ENCODE data around the gene SMTN. TPM values are rescaled to one million over a fixed set of nuclear protein-coding genes. Genes with fewer than 3 reads are reported as not detected.
A peak's percentile ranks its signal among the peaks of the same experiment; 100 is the strongest.

The SMTN gene
- total and polyA plus RNA-seq, 7 experiments from 2014 or later, result 1.1 to 14.9 (median 4.4) TPM

- peaks cover 0 to 29% (median 4%) of the 10 kb centered on the region in 11 donors for H3K9me3 Mint-ChIP-seq
- H3K9me3 ChIP-seq (ENCODE audit: control insufficient read depth in 2 of 3, low read length in 3 of 3), result no peaks in the 10 kb centered on the region
- no peak overlapping the region for H3K4me3 Mint-ChIP-seq
- intact Hi-C loops (cut with micrococcal nuclease), result loop anchor here (1.0 to 5.0 kb wide), 5 partner anchors 42 to 515 kb away; partner anchors contain the start of gene SELENOM (in 1 of the 2)
- no peak overlapping the region for H3K27ac Mint-ChIP-seq
- H3K27me3 Mint-ChIP-seq, result peaks cover 0 to 13% (median 4%) of the 10 kb centered on the region in 5 donors
- POLR2A ChIA-PET, result interaction anchor here (1.1 kb wide), 1 partner anchor 9 kb away, joined by 3 read pairs; the partner anchor contains the start of gene PLA2G3
- no peaks in the 10 kb centered on the region for H3K36me3 ChIP-seq (ENCODE audit: control insufficient read depth in 2 of 3, insufficient read depth in 3 of 3, low read length in 3 of 3)
- H3K36me3 Mint-ChIP-seq, result no peaks in the 10 kb centered on the region
- no peak overlapping the region for H3K4me3 ChIP-seq (ENCODE audit: low read length)
- CTCF ChIA-PET, result interaction anchor here (1.1 to 1.3 kb wide), 2 partner anchors 65 to 83 kb away, joined by 4 to 5 read pairs; no protein-coding TSS in a partner anchor
- peaks cover 0 to 7% (median 0%) of the 10 kb centered on the region in 7 donors for H3K4me1 Mint-ChIP-seq
- H3K4me1 ChIP-seq (ENCODE audit: control insufficient read depth in 2 of 2, insufficient read depth in 2 of 2, low read length in 2 of 2), result no peaks in the 10 kb centered on the region
- no peaks in the 10 kb centered on the region for H3K27me3 ChIP-seq (ENCODE audit: control insufficient read depth in 2 of 2, insufficient read depth in 2 of 2, low read length in 2 of 2)
- ATAC-seq (peak; percentile 61), DNase-seq (peak in 6 of 9 donors; percentile 4 to 30 (median 20))
- no peak overlapping the region for H3K27ac ChIP-seq (ENCODE audit: low read depth, low read length)
Measured at GRCh38 chr22:31148953-31149627, 68.0 kb downstream of the SMTN start.

GRCh38 chr22:31150615-31151014 lies 69.5 kb downstream of the SMTN start:
- ChIA-PET POLR2A (interaction anchor here (1.3 kb wide), 1 partner anchor 9 kb away, joined by 3 read pairs; no protein-coding TSS in a partner anchor), CTCF (no interaction called here)
- H3K27ac ChIP-seq (ENCODE audit: low read depth, low read length), result no peak overlapping the region
- DNase-seq (no peak), ATAC-seq (no peak)
- no peaks in the 10 kb centered on the region for H3K4me1 ChIP-seq (ENCODE audit: control insufficient read depth in 2 of 2, insufficient read depth in 2 of 2, low read length in 2 of 2)
- H3K27ac Mint-ChIP-seq, result no peak overlapping the region
- no peaks in the 10 kb centered on the region for H3K9me3 ChIP-seq (ENCODE audit: control insufficient read depth in 2 of 3, low read length in 3 of 3)
- peaks cover 0 to 13% (median 4%) of the 10 kb centered on the region in 5 donors for H3K27me3 Mint-ChIP-seq
- intact Hi-C loops (cut with micrococcal nuclease), result no loop called here
- H3K9me3 Mint-ChIP-seq, result peaks cover 0 to 16% (median 0%) of the 10 kb centered on the region in 11 donors
- H3K36me3 ChIP-seq (ENCODE audit: control insufficient read depth in 2 of 3, insufficient read depth in 3 of 3, low read length in 3 of 3), result no peaks in the 10 kb centered on the region
- no peak overlapping the region for H3K4me3 Mint-ChIP-seq
- peaks cover 0 to 4% (median 0%) of the 10 kb centered on the region in 7 donors for H3K4me1 Mint-ChIP-seq
- H3K27me3 ChIP-seq (ENCODE audit: control insufficient read depth in 2 of 2, insufficient read depth in 2 of 2, low read length in 2 of 2), result no peaks in the 10 kb centered on the region
- H3K4me3 ChIP-seq (ENCODE audit: low read length), result no peak overlapping the region
- H3K36me3 Mint-ChIP-seq, result no peaks in the 10 kb centered on the region

- H3K9me3 Mint-ChIP-seq, result peaks cover 0 to 10% (median 0%) of the 10 kb centered on the region in 11 donors
- H3K27ac Mint-ChIP-seq, result no peak overlapping the region
- H3K36me3 Mint-ChIP-seq, result no peaks in the 10 kb centered on the region
- no peak overlapping the region for H3K4me3 ChIP-seq (ENCODE audit: low read length)
- no peaks in the 10 kb centered on the region for H3K4me1 ChIP-seq (ENCODE audit: control insufficient read depth in 2 of 2, insufficient read depth in 2 of 2, low read length in 2 of 2)
- no peaks in the 10 kb centered on the region for H3K9me3 ChIP-seq (ENCODE audit: control insufficient read depth in 2 of 3, low read length in 3 of 3)
- CTCF ChIA-PET, result no interaction called here
- H3K27me3 Mint-ChIP-seq, result peaks cover 0 to 13% (median 4%) of the 10 kb centered on the region in 5 donors
- no peak overlapping the region for H3K27ac ChIP-seq (ENCODE audit: low read depth, low read length)
- no peak for DNase-seq
- POLR2A ChIA-PET, result no interaction called here
- no peaks in the 10 kb centered on the region for H3K27me3 ChIP-seq (ENCODE audit: control insufficient read depth in 2 of 2, insufficient read depth in 2 of 2, low read length in 2 of 2)
- peaks cover 0 to 4% (median 0%) of the 10 kb centered on the region in 7 donors for H3K4me1 Mint-ChIP-seq
- ATAC-seq, result no peak
- H3K36me3 ChIP-seq (ENCODE audit: control insufficient read depth in 2 of 3, insufficient read depth in 3 of 3, low read length in 3 of 3), result no peaks in the 10 kb centered on the region
- intact Hi-C loops (cut with micrococcal nuclease), result no loop called here
- no peak overlapping the region for H3K4me3 Mint-ChIP-seq
Measured at GRCh38 chr22:31151872-31152271, 70.8 kb downstream of the SMTN start.

GRCh38 chr22:31153357-31153756 lies 72.2 kb downstream of the SMTN start:
- intact Hi-C loops (cut with micrococcal nuclease), result no loop called here
- ChIA-PET POLR2A (no interaction called here), CTCF (no interaction called here)
- H3K36me3 ChIP-seq (ENCODE audit: control insufficient read depth in 2 of 3, insufficient read depth in 3 of 3, low read length in 3 of 3), result no peaks in the 10 kb centered on the region
- Mint-ChIP-seq H3K36me3 (no peaks in the 10 kb centered on the region), H3K4me3 (no peak overlapping the region), H3K4me1 (peaks cover 0 to 4% (median 0%) of the 10 kb centered on the region in 7 donors), H3K9me3 (no peaks in the 10 kb centered on the region), H3K27me3 (peaks cover 0 to 17% (median 4%) of the 10 kb centered on the region in 5 donors), H3K27ac (peak overlapping the region in 1 of 9 donors; percentile 46)
- no peaks in the 10 kb centered on the region for H3K27me3 ChIP-seq (ENCODE audit: control insufficient read depth in 2 of 2, insufficient read depth in 2 of 2, low read length in 2 of 2)
- no peak overlapping the region for H3K4me3 ChIP-seq (ENCODE audit: low read length)
- DNase-seq (no peak), ATAC-seq (no peak)
- no peak overlapping the region for H3K27ac ChIP-seq (ENCODE audit: low read depth, low read length)
- H3K9me3 ChIP-seq (ENCODE audit: control insufficient read depth in 2 of 3, low read length in 3 of 3), result no peaks in the 10 kb centered on the region
- H3K4me1 ChIP-seq (ENCODE audit: control insufficient read depth in 2 of 2, insufficient read depth in 2 of 2, low read length in 2 of 2), result no peaks in the 10 kb centered on the region

Other genes starting within 250 kb of the SMTN start
- gene MORC2, start 112.5 kb upstream of the SMTN start, total RNA-seq, result 10 to 100 TPM; 34.8 to 66.9 (median 46.5) TPM
- 10 to 100 TPM; 12.8 to 25.6 TPM for gene MORC2, start 112.5 kb upstream of the SMTN start, polyA plus RNA-seq
- 100 to 1,000 TPM in 3 of 5 experiments, 10 to 100 TPM in 2; 82.7 to 159 (median 113) TPM for gene TUG1, start 112.1 kb upstream of the SMTN start, total RNA-seq
- 10 to 100 TPM; 24.0 to 33.3 TPM for gene TUG1, start 112.1 kb upstream of the SMTN start, polyA plus RNA-seq
- 10 to 100 TPM in 4 of 5 experiments, 1 to 10 TPM in 1; 9.1 to 71.5 (median 68.6) TPM for gene SELENOM, start 26.2 kb downstream of the SMTN start, total RNA-seq
- gene SELENOM, start 26.2 kb downstream of the SMTN start, polyA plus RNA-seq, result 100 to 1,000 TPM; 129 to 175 TPM
- under 1 TPM in 4 of 5 experiments, not detected in 1; 0.24 to 0.81 (median 0.51) TPM for gene INPP5J, start 41.6 kb downstream of the SMTN start, total RNA-seq
- not detected for gene INPP5J, start 41.6 kb downstream of the SMTN start, polyA plus RNA-seq
- not detected for gene PLA2G3, start 59.2 kb downstream of the SMTN start, total RNA-seq
- not detected for gene PLA2G3, start 59.2 kb downstream of the SMTN start, polyA plus RNA-seq
- gene RNF185, start 78.9 kb downstream of the SMTN start, total RNA-seq, result 10 to 100 TPM; 10.6 to 28.5 (median 23.5) TPM
- 10 to 100 TPM; 18.1 to 27.2 TPM for gene RNF185, start 78.9 kb downstream of the SMTN start, polyA plus RNA-seq
- 10 to 100 TPM; 18.3 to 49.9 (median 28.8) TPM for gene LIMK2, start 131.0 kb downstream of the SMTN start, total RNA-seq
- 10 to 100 TPM; 13.1 to 25.3 TPM for gene LIMK2, start 131.0 kb downstream of the SMTN start, polyA plus RNA-seq
- 100 to 1,000 TPM in 4 of 5 experiments, 10 to 100 TPM in 1; 72.8 to 638 (median 594) TPM for gene PIK3IP1, start 211.2 kb downstream of the SMTN start, total RNA-seq
- gene PIK3IP1, start 211.2 kb downstream of the SMTN start, polyA plus RNA-seq, result 100 to 1,000 TPM; 606 to 941 TPM